HEK293 (cell line): ENCODE data around the gene BRINP2.

ENCODE experiments used
- CTCF ChIA-PET: fragments of 350-600 bp; formaldehyde crosslinking; extraction: SDS; loops from one replicate; lab custom pipeline; 2021; ENCODE audit warnings: antibody characterized with exemption; lab: Yijun Ruan, JAX
- POLR2A ChIA-PET: fragments of 300-600 bp; formaldehyde crosslinking; extraction: SDS; loops from one replicate; lab custom pipeline; 2020; ENCODE audit warnings: antibody characterized with exemption, inconsistent platforms; lab: Yijun Ruan, JAX
- H3K27ac ChIP-seq: fragments of 200-500 bp; sonication (Bioruptor generic); 2 replicates; pipeline ENCODE4 v1.5.1; 2014; ENCODE audit warnings: low read depth, low read length, control low read depth, inconsistent platforms; ENCODE audit errors: extremely low read depth
- H3K36me3 ChIP-seq, 2 experiments: fragments of 200-500 bp in 1 of 2; sonication (Bioruptor generic) in 1 of 2; 1 replicate in 1 of 2; 2 replicates in 1 of 2; pipeline ENCODE4 v1.5.1; 2014 to 2017; ENCODE audit warnings: inconsistent platforms in 2 of 2, low read length in 2 of 2; ENCODE audit not compliant: control insufficient read depth in 2 of 2, insufficient read depth in 1 of 2
- H3K4me1 ChIP-seq: fragments of 200-500 bp; sonication (Bioruptor generic); 2 replicates; pipeline ENCODE4 v1.5.1; 2014; ENCODE audit warnings: mild to moderate bottlenecking, low read length, inconsistent platforms; ENCODE audit not compliant: control insufficient read depth, insufficient read depth
- H3K4me3 ChIP-seq: 2 replicates; pipeline ENCODE4 v1.5.1; 2011; ENCODE audit warnings: low read depth, mild to moderate bottlenecking, control low read depth, low read length, moderate library complexity
- H3K9me3 ChIP-seq: fragments of 200-500 bp; sonication (Bioruptor generic); 2 replicates; pipeline ENCODE4 v1.5.1; 2014; ENCODE audit warnings: low read depth, low read length, inconsistent platforms; ENCODE audit not compliant: control insufficient read depth, insufficient read depth
- GFI1B ChIP-seq: fragments of 450-650 bp; formaldehyde crosslinking; IDR thresholded peaks from 2 replicates; pipeline ENCODE4 v1.5.1; 2016; ENCODE audit warnings: missing biosample characterization, missing genetic modification characterization
- GLI2 ChIP-seq: fragments of 450-650 bp; formaldehyde crosslinking; IDR thresholded peaks from 2 replicates; pipeline ENCODE4; 2017; ENCODE audit warnings: missing biosample characterization, missing genetic modification characterization, low read depth, borderline replicate concordance
- GLIS2 ChIP-seq: fragments of 450-650 bp; formaldehyde crosslinking; IDR thresholded peaks from 2 replicates; pipeline ENCODE4 v1.5.1; 2016; ENCODE audit warnings: missing biosample characterization, missing genetic modification characterization
- OSR2 ChIP-seq: fragments of 450-650 bp; formaldehyde crosslinking; IDR thresholded peaks from 2 replicates; pipeline ENCODE4 v1.5.1; 2016; ENCODE audit warnings: missing biosample characterization, missing genetic modification characterization
- SETDB1 ChIP-seq: IDR thresholded peaks from one replicate; pipeline ENCODE4 v1.6.1; 2017; ENCODE audit warnings: mild to moderate bottlenecking, low read length, moderate library complexity, mixed read lengths; ENCODE audit not compliant: insufficient read length
- ZBTB17 ChIP-seq: fragments of 450-650 bp; formaldehyde crosslinking; IDR thresholded peaks from 2 replicates; pipeline ENCODE4 v1.5.1; 2016; ENCODE audit warnings: missing biosample characterization, missing genetic modification characterization
- ZBTB21 ChIP-seq: fragments of 450-650 bp; formaldehyde crosslinking; IDR thresholded peaks from 2 replicates; pipeline ENCODE4 v1.5.1; 2017; ENCODE audit warnings: missing biosample characterization, missing genetic modification characterization
- ZFHX2 ChIP-seq: fragments of 450-650 bp; formaldehyde crosslinking; conservative IDR thresholded peaks from 2 replicates; pipeline ENCODE4 v1.5.1; 2016; ENCODE audit warnings: missing biosample characterization, missing genetic modification characterization
- ZIC2 ChIP-seq: fragments of 450-650 bp; formaldehyde crosslinking; IDR thresholded peaks from 2 replicates; pipeline ENCODE4 v1.5.1; 2016; ENCODE audit warnings: missing biosample characterization, missing genetic modification characterization
- ZNF175 ChIP-seq: fragments of 450-650 bp; formaldehyde crosslinking; IDR thresholded peaks from 2 replicates; pipeline ENCODE4 v1.5.1; 2016; ENCODE audit warnings: missing biosample characterization, missing genetic modification characterization
- ZNF202 ChIP-seq: fragments of 450-650 bp; formaldehyde crosslinking; IDR thresholded peaks from 2 replicates; pipeline ENCODE4 v1.5.1; 2016; ENCODE audit warnings: missing biosample characterization, missing genetic modification characterization, borderline replicate concordance
- ZNF324 ChIP-seq: fragments of 450-650 bp; formaldehyde crosslinking; IDR thresholded peaks from 2 replicates; pipeline ENCODE4 v1.5.1; 2016; ENCODE audit warnings: missing biosample characterization, missing genetic modification characterization
- ZNF394 ChIP-seq: fragments of 450-650 bp; formaldehyde crosslinking; IDR thresholded peaks from 2 replicates; pipeline ENCODE4 v1.5.1; 2016; ENCODE audit warnings: missing biosample characterization, missing genetic modification characterization, mild to moderate bottlenecking, moderate library complexity, borderline replicate concordance
- ZNF529 ChIP-seq: fragments of 450-650 bp; formaldehyde crosslinking; IDR thresholded peaks from 2 replicates; pipeline ENCODE4 v1.5.1; 2017; ENCODE audit warnings: missing genetic modification characterization, missing biosample characterization; ENCODE audit not compliant: insufficient replicate concordance
- ZNF530 ChIP-seq: fragments of 450-650 bp; formaldehyde crosslinking; IDR thresholded peaks from 2 replicates; pipeline ENCODE4 v1.5.1; 2016; ENCODE audit warnings: low read depth, missing biosample characterization, missing genetic modification characterization
- ZNF549 ChIP-seq: fragments of 450-650 bp; IDR thresholded peaks from 2 replicates; pipeline ENCODE4 v1.5.1; 2018; ENCODE audit warnings: missing biosample characterization, missing genetic modification characterization, mild to moderate bottlenecking, inconsistent platforms, moderate library complexity
- ZNF555 ChIP-seq: fragments of 450-650 bp; formaldehyde crosslinking; conservative IDR thresholded peaks from 2 replicates; pipeline ENCODE4 v1.5.1; 2017; ENCODE audit warnings: missing biosample characterization, mild to moderate bottlenecking, missing genetic modification characterization, inconsistent platforms
- ZNF585B ChIP-seq: fragments of 450-650 bp; formaldehyde crosslinking; IDR thresholded peaks from 2 replicates; pipeline ENCODE4 v1.5.1; 2016; ENCODE audit warnings: missing biosample characterization, missing genetic modification characterization
- ZNF610 ChIP-seq: fragments of 450-650 bp; formaldehyde crosslinking; IDR thresholded peaks from 2 replicates; pipeline ENCODE4 v1.5.1; 2016; ENCODE audit warnings: missing biosample characterization, missing genetic modification characterization, borderline replicate concordance
- ZNF791 ChIP-seq: fragments of 450-650 bp; formaldehyde crosslinking; IDR thresholded peaks from 2 replicates; pipeline ENCODE4 v1.5.1; 2016; ENCODE audit warnings: missing biosample characterization, missing genetic modification characterization
- TF ChIP-seq, protein P1 (sequence below): sonication (generic); formaldehyde crosslinking; IDR thresholded peaks from 2 replicates; pipeline ENCODE4 v1.8.1; 2022; ENCODE audit warnings: mild to moderate bottlenecking, moderate library complexity, missing genetic modification reagents
- TF ChIP-seq, protein P2 (sequence below): fragments of 450-650 bp; IDR thresholded peaks from 2 replicates; pipeline ENCODE4 v1.5.1; 2018; ENCODE audit warnings: missing biosample characterization, mild to moderate bottlenecking, missing genetic modification characterization
- TF ChIP-seq, protein P3 (sequence below): fragments of 450-650 bp; formaldehyde crosslinking; IDR thresholded peaks from 2 replicates; pipeline ENCODE4 v1.5.1; 2016; ENCODE audit warnings: missing biosample characterization, missing genetic modification characterization

Gene BRINP2

DNA sequence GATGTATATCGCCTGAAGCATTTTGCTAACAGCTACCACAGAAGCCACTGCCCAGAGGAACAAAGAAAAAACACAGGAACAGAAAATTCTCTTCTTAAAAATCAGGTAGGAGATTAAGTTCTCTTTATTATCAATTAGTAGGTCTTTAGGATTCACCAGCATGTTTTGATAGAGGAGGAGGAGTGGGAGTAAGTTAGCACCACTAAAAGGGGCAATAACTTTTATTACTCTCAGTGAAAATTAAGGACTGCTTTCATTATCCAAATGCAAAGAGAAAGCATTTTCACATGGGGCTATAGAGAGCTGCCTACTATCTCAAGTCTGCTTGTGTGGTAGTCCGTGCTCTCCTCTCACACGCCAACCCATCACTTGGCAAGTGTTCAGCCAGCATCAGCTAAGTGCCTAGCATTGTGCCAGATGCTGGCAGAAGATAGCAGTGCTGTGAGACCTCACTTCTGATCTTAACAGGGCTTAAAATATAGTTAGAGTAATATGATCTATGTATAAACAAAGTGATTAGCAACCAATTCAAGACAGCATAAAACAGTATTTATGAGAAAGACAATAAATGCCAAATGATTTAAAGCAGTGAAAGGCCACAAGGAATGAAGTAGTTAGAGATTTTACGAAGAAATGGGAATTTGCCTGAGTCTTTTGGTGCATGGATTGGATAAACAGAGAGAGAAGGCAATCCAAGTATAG lies 46.0 kb upstream of the BRINP2 start (continued):
- TF ChIP-seq, protein P1, sequence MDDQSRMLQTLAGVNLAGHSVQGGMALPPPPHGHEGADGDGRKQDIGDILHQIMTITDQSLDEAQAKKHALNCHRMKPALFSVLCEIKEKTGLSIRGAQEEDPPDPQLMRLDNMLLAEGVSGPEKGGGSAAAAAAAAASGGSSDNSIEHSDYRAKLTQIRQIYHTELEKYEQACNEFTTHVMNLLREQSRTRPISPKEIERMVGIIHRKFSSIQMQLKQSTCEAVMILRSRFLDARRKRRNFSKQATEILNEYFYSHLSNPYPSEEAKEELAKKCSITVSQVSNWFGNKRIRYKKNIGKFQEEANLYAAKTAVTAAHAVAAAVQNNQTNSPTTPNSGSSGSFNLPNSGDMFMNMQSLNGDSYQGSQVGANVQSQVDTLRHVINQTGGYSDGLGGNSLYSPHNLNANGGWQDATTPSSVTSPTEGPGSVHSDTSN = no peak
- peak; percentile 71 for TF ChIP-seq ZFHX2 (tag by site-specific recombination)

DNA sequence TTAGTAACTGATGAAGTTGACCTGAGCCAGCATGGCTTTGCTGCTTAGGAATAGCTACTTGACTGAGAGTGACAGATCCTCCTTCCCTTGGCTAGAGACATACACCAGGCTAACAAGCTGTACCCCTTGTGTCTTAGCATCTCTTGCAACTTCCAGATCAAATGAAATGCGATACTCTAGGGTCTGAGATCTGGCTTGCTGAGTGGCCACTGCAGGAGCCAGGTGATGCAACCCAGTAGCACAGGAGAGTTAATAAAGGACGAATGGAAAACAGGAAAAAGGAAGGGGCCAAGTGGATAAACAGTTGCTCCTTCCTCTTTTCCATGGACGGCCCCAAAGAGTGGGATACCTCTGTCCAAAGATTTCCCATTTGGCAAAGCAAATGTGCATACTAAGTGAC lies 44.5 kb upstream of the BRINP2 start:
- Histone ChIP-seq H3K36me3 (no peaks in the 10 kb centered on the region), H3K9me3 (no peaks in the 10 kb centered on the region), H3K4me1 (peaks cover 12% of the 10 kb centered on the region), H3K4me3 (no peak overlapping the region), H3K27ac (no peak overlapping the region)
- TF ChIP-seq ZNF549 (tag by site-specific recombination) (no peak), ZNF175 (tag by site-specific recombination) (no peak), ZNF585B (tag by site-specific recombination) (no peak), ZBTB17 (0 out of 2 replicates have a peak, but pooled peaks have one; percentile 14), ZNF610 (tag by site-specific recombination) (no peak), OSR2 (tag by site-specific recombination) (peak; percentile 90), ZNF555 (tag by site-specific recombination) (no peak), GFI1B (tag by site-specific recombination) (no peak)
- TF ChIP-seq, protein P2, sequence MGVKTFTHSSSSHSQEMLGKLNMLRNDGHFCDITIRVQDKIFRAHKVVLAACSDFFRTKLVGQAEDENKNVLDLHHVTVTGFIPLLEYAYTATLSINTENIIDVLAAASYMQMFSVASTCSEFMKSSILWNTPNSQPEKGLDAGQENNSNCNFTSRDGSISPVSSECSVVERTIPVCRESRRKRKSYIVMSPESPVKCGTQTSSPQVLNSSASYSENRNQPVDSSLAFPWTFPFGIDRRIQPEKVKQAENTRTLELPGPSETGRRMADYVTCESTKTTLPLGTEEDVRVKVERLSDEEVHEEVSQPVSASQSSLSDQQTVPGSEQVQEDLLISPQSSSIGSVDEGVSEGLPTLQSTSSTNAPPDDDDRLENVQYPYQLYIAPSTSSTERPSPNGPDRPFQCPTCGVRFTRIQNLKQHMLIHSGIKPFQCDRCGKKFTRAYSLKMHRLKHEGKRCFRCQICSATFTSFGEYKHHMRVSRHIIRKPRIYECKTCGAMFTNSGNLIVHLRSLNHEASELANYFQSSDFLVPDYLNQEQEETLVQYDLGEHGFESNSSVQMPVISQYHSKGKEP (tag by site-specific recombination) = 0 out of 2 replicates have a peak, but pooled peaks have one; percentile 59
- POLR2A ChIA-PET = no interaction called here
- CTCF ChIA-PET = interaction anchor here (0.6 kb wide), 1 partner anchor 55 kb away, joined by 3 read pairs; no protein-coding TSS in a partner anchor

DNA sequence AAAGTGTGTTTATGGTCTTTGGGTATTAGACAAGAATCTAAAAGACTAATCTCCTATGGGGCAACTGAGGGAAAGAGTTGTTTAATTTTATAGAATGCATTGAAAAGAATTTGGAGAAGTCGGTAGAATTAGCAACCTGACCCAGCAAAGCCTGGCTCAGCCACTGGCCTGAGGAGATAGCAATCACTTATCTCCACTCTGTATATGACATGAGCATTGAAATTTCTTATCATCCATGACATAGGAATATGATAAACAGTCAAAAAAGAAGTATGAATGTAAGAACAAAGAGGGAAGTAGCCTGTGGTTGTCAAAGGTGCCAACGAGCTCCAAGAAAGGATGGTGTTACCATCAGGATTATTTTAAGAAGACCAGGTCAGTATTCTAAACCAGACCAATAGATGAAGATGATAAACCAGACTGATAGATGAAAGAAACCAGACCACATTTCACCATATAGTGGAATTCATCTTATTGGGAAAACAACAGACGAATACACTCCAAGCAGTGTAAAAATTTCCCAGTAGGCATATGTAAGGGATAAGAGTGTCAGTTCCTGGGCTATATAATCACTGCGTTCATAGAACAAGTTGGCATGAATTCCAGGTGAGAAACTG lies 42.0 kb upstream of the BRINP2 start:
- no peak for TF ChIP-seq ZNF791 (tag by site-specific recombination)
- no peak for TF ChIP-seq ZNF324 (tag by site-specific recombination)
- TF ChIP-seq ZIC2 (tag by site-specific recombination) = no peak
- TF ChIP-seq ZNF202 (tag by site-specific recombination) = no peak
- TF ChIP-seq SETDB1 = no peak
- TF ChIP-seq, all 188 proteins: peak for 0
- POLR2A ChIA-PET = no interaction called here
- peaks cover 12% of the 10 kb centered on the region for H3K4me1 ChIP-seq
- H3K9me3 ChIP-seq = no peaks in the 10 kb centered on the region
- no peak overlapping the region for H3K27ac ChIP-seq
- no peaks in the 10 kb centered on the region for H3K36me3 ChIP-seq
- CTCF ChIA-PET = no interaction called here
- H3K4me3 ChIP-seq = no peak overlapping the region

DNA sequence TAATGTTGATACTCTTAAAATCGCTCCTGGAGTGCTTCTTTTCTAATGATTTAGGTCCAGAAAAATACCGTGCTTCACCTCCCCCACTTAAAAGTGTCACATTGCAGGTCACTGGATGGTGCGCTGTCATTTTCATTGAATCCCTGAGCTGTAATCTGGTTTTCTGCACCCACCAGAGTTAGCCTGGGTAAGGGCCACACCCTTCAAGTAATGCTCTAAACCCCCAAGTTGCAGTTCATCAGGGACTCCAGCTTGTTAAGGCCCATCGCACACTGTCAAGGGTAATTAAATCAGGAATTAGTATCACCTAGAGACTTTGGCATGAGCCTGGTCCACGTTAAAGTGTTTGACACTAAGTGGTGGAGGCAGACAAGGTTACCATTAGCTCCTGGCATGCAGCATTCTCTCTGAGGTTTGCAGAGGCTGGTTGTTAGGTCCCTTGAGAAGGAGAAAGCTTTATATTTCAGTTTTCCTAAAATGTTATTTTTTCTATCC lies 40.3 kb upstream of the BRINP2 start:
- H3K9me3 ChIP-seq = no peaks in the 10 kb centered on the region
- no peaks in the 10 kb centered on the region for H3K36me3 ChIP-seq
- H3K4me1 ChIP-seq = peaks cover under 1% of the 10 kb centered on the region; the same call in 1 of the 2 replicates
- no peak overlapping the region for H3K27ac ChIP-seq
- ChIA-PET CTCF (interaction anchor here (0.5 to 1.0 kb wide), 2 partner anchors 124 to 184 kb away, joined by 3 read pairs; no protein-coding TSS in a partner anchor), POLR2A (no interaction called here)
- H3K4me3 ChIP-seq = no peak overlapping the region
- no peak for TF ChIP-seq ZNF529 (tag by site-specific recombination)
- TF ChIP-seq, protein P3, sequence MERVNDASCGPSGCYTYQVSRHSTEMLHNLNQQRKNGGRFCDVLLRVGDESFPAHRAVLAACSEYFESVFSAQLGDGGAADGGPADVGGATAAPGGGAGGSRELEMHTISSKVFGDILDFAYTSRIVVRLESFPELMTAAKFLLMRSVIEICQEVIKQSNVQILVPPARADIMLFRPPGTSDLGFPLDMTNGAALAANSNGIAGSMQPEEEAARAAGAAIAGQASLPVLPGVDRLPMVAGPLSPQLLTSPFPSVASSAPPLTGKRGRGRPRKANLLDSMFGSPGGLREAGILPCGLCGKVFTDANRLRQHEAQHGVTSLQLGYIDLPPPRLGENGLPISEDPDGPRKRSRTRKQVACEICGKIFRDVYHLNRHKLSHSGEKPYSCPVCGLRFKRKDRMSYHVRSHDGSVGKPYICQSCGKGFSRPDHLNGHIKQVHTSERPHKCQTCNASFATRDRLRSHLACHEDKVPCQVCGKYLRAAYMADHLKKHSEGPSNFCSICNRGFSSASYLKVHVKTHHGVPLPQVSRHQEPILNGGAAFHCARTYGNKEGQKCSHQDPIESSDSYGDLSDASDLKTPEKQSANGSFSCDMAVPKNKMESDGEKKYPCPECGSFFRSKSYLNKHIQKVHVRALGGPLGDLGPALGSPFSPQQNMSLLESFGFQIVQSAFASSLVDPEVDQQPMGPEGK (tag by site-specific recombination) = no peak
- no peak for TF ChIP-seq GLI2
- no peak for TF ChIP-seq ZBTB21 (tag by site-specific recombination)
- no peak for TF ChIP-seq GLIS2 (tag by site-specific recombination)
- TF ChIP-seq ZNF394 (tag by site-specific recombination) = no peak
- TF ChIP-seq ZNF530 (tag by site-specific recombination) = no peak
